GM18519 (cell line): ENCODE results near the gene FABP6.

Experiments used
- ATAC-seq: cut with Tn5 transposase; IDR thresholded peaks from one replicate; pipeline ENCODE4 v1.9.1; 2021; ENCODE audit warnings: mild to moderate bottlenecking, moderate library complexity; ENCODE audit not compliant: unreplicated experiment, low FRiP score

FABP6 gene

DNA sequence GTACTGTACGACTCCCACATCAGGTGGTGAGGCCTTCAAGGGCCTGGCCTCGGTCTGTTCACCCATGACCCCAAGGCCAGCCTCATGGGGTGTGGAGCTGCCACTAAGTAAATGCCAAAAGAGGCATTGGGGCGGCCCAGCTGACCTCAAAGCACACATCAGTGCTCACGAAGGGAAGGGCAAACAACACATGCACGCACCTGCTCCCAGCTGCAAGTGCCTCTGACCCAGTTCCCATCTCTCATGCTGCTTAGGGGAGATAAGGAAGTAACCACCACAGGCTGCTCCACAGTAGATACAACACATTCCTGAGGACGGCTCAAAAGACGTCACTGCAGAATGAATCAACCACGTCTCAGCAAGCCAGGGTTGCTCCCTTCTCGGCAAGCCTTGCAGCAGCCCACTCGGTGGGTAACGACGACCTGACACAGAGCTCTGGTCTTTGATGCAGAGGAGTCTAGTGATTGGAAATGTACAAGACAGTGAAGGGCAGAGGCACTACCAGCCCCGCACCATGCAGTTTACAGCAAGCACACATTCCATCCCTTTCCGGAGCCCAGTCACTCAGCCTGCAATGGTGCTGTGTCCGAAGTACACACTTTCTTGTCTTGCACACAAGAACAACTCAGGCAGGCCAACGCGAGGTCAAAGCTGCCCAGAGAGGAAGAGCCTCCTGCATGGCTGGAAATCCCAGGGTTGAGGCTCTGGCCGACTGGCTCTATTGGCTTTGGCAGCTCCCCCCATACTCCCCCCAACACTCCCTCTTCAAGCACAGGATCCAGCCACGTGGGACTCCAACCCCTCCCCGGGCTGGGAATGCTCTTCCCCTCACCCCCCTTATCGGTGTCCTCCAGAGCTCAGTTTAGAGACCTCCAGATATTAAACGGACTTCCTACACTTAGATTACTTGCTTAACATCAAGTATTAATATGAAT lies 31.8 kb downstream of the FABP6 start:
- ATAC-seq = no peak

DNA sequence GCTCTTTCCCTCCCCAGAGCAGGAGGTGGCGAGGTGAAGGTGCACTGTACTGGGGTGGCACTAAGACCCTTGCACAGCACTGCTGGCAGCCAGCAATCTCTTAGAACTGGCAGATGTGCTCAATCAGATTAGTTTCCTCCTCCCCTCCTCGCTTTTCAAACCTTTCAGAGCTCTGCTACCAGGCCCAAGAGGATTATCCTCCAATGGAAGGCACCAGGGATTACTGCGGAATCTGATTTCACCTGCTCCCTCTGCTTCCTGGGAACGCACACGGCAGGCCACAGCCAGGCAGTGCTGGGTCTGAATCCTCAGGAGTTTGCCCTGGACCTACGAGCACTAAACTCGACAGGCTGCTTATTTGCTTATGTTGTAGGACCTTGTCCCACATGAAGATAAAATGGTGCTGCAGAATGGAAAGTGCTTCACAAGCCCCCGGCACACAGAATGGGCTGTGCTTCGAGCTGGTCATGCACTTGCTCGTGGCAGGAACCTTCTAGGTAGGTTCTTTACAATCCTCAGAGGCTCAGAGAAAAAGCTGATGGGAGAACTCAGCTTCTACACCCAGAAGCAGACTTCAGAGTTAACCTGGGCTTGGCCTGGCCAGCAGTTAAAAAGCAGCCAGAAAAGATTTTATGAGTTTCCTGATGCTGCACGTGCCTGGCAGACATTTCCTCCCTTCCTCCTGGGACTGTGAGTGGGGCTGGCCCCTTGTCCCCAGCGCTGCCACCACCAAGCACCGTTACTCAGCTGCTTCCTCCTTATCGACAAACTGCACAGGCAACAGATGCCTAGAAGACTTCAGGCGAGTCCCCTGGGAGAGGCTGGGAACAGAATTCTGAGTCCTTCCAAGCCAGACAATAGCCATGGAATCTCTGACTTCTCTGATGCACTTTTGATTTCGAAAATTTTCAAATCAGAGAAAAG lies 33.1 kb downstream of the FABP6 start:
- no peak for ATAC-seq

DNA sequence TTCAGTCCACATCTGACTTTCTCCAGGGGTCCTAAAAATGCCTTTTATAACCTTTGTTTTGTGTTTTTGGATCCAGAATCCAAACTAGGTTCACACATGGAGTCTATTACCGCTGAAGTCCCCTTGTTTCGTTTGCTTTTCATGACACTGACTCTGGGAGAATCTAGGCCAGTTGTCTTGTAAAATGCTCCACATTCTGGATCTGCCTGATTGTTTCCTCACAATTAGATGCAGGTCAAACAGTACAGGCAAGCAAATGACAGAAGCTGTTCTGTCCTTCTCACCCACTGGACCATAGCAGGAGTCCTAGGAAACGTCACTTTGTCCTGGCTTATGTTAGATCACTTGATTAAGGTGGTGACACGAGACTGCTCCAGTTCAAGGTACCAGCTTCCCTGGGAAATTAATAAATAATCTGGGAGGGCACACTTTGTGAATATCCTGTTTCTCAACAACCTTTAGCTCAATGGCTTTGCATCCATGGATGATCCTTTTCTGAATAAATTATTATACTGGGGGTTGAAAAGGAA lies 34.1 kb downstream of the FABP6 start:
- ATAC-seq = no peak

DNA sequence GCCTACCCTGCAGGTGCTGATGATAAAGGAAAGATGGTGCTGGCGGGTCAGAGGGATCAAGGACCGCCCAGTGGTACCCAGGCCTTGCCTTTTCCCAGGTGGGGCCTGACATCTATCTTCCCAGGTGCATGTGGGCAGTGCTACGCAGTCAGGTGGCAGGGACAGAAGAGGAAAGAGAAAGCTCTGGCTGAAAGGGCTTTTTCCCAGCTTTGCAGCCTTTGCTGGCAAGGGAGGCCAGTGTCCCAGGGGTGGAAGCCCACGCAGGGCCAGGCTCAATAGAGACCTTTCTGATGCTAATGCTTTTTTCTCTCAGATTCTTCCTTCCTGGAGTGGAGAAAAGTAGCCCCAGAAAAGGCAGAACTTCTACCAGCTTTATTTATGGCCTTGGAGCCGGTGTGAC lies 36.7 kb downstream of the FABP6 start:
- no peak for ATAC-seq

DNA sequence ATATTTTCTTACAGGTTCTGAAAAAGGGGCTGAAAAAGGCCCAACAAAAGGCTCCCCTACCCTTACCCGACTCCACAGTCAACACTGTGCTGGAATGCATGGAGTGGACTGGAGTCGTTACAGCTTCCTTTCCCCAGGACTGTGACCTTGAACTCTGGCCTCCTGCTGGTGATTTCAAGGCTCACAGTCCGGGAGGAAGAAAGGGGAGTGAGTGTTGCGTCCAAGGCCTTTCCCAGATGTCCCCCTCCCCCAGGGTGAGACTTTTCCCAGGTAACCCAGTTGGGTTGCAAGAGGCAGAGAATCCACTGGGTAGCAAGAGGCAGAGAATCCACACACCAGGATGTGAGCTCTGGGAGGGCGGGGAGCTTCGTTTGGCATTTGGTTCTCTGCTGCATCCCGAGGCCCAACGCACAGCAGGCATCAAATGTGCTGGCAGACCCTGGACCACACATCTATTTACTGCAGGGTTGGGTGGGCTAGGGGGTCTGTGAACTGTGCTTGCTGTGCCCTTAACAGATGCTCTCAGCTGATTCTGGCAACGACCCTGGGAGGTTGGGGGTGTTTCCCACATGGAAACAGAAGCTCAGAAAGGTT lies 37.5 kb downstream of the FABP6 start:
- ATAC-seq = no peak

DNA sequence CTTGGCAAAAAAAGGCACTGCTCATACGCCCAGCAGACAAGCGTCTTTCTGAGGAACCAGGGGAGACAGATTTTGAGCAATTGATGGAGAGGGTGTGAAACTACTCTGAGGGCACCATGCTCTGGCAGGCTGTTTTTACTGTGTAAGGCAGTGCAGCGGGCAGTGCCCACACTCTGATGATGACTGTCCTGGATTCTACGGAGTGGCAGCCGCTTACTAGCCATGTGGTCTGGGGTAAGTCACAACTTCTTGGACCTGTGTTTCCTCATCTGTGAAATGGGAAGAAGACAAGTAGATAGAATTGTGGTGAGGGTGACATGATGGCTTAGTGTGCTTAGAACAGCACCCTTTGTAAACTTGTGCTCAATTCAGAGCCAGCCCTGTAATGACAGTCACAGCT lies 38.8 kb downstream of the FABP6 start:
- ATAC-seq = no peak

DNA sequence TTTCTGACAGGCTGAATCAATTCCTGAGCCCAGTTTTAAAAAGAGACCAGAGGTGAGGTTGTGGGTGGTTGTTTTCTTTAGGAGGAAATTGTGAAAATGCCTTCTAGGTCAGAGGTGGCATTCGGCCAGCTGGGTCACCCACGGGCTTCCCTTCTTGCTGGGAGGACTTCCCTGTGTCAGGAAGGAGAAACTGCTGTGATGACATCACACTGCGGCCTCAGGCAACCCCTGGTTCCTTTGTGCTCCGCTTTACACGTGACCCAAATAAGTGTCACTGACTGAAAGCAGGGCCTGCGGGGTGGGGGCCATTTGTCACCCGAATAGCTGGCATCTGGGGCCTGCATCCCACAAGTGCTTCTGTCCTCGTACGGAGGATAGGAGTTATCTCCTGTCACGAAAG lies 39.7 kb downstream of the FABP6 start:
- ATAC-seq = no peak

DNA sequence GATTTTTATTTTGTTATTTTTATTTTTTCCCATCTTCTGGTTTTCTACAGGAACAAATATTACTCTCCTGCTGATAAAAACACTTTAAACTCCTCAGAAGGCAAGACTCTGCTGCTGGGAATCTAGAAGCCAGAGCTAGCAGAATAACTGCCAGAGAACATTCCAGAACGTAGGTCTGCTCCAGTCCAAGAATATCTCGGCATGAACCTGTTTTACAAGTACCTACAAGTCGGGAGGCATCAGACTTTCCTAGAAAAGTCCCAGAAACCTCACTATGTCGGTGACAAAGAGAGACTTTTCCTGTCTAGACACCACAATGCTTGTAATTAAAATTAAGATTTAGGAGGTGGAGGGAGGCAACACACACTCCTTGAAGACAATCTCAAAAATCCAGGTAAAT lies 41.4 kb downstream of the FABP6 start:
- ATAC-seq = no peak

DNA sequence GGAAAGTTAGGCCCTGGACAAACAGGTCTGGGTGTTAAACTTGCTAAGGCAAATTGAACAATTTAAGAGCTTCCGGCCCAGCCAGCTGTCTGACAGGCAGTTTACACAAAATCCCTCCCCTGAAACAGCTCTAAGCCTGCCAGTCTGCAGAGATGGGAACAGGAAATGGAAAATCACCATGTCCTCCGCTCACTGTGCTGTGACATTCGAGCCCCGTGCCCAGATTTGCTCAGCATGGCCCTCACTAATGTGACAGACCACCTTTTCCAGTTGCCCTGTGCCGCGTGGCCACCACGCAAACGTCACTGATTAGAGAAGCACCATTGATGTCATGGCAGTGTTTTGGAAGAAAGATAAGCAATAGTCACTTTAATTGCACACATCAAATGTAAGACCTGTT lies 42.1 kb downstream of the FABP6 start:
- peak; percentile 55 for ATAC-seq

DNA sequence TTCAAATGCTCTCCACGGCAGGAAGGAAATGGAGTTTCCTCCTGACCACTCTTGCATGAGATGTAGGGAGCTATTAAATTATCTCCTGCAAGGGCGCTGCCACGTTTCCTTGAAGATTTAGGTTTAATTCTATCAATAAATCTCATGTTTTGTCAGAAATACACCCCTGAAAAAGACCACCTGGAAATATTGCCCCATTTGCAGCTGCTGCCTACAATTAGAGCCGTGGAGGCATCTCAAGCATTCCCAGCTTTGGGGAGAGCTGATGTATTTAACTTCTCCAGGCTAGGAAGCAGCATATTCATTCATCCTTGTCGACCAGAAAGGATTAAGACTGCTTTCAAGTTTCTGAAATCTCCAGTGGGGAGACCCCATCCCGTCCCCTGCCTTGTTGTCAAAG lies 42.5 kb downstream of the FABP6 start:
- no peak for ATAC-seq

DNA sequence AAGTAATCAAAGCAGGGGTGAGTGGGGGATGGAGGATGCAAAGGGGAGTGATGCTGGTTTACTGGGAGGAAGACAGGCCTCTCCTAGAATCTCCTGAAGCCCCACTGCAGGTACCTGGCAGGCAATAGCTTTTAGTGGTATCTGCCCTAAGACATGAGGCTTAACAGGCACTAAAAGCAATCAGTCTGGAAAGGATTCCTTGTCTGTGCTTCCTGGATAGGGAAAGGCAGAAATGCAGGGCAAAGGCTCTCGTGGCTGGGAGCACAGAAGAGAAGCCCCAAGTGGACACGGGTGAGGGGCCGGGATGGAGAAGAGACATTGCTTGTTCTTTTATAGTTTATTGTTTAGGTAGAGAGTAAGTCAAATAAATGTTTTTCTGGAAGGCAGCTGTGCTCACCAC lies 43.0 kb downstream of the FABP6 start:
- ATAC-seq = no peak

DNA sequence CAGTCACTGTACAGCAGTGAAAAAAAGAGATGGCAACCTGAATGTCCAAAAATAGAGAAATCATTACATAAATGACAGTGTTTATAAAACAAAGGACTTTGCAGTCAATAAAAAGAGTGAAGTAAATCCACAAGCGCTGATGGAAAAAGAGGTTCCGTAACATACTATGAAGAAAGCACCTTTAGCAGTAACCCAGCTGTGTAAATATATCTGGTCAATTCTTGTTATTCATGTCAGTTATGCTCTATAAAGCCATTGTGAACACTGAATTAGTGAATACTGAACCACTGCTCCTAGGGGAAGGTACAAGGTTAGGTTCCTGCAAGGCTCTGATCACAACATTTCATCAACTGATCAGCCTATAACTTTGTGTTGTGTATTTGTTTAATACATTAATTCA lies 43.6 kb downstream of the FABP6 start:
- ATAC-seq = no peak

DNA sequence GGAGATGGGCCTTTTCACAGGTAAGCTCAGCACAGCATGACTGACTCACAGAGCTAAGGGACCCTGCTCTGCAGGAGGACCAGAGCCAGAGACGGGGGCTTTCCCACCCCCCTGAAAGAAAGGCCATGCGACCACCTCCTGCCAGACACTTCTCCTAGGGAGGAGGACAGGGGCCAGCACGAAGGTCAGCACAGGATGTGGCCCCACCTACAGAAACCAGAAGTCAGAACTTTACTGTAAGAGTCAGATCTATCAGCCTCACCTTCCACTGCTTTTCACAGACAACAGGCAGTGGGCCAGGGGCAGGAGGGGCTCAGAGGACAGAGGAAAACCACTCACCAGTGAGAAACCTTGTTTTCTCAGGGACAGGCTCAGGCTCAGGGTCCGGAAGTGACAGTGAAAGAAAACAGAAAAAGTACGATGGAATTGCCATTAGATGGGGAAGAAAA lies 45.2 kb downstream of the FABP6 start:
- no peak for ATAC-seq

DNA sequence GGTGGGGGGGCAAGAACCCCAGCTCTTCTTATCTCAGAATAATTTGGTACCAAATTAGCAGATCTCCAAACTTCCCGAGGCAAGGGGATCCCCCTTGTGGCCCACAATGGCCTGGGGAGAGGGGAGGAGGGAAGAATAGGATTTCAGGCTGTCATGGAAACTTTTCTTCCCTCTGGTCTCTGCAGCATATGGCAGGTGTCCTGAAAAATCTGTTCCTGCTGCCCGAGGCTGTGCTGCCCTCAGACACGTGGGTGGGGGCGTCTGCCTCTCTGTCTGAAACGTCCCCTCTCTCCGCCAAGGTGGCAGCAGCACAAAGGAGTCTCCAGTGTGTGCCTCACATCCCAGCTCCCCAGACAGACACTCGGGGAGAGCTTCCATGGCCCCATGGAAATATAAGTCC lies 49.0 kb downstream of the FABP6 start:
- ATAC-seq = no peak

DNA sequence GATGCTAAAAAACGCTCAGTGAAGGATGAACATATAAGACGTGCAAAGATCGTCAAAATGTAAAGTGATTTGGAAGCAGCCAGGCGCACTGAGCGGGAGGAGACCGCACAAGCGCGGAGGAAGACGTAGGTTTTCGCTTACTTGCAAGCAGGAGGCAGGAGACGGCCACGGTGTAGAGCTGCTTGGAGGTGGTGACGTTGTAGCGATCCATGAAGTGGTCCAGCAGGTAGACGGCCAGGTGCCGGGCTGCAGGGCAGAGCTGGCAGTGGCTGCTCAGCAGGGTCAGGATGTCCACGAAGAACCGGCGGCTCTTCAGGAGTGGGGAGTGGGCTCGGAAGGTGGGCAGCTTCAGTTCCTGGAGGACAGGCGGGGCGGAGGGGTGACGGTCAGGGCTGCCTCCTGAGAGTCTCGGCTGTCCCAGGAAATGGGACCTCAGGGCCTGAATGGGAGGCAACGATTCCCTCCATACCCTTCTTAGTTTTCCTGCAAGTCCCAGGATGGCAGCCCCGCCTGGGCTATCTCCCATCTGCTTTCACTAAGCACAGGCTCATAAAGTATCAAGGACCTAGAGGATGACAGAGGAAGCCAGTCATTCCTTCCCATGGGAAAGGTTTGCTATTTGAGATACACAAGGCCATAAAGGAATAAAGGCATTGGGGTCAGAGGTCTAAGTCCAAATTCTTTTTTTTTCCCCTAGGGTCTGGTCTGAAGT lies 51.2 kb downstream of the FABP6 start:
- no peak for ATAC-seq

DNA sequence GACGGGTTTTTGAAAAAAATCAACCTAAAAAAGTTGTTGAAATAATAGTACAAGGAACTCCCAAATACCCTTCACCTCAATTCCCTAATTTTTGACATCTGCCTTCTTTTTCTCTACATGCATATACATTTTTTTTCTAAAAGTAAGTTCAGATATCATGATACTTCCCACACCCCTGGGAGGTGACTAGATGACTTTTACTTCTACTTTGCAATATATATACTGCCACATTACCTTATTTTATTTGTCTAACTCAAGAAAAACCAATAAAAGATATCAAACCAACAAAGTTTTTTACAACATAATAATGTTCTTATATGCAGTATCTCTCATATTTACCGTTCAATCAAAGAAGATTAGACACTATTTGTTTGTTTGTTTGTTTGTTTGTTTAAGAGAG lies 52.0 kb downstream of the FABP6 start:
- no peak for ATAC-seq

DNA sequence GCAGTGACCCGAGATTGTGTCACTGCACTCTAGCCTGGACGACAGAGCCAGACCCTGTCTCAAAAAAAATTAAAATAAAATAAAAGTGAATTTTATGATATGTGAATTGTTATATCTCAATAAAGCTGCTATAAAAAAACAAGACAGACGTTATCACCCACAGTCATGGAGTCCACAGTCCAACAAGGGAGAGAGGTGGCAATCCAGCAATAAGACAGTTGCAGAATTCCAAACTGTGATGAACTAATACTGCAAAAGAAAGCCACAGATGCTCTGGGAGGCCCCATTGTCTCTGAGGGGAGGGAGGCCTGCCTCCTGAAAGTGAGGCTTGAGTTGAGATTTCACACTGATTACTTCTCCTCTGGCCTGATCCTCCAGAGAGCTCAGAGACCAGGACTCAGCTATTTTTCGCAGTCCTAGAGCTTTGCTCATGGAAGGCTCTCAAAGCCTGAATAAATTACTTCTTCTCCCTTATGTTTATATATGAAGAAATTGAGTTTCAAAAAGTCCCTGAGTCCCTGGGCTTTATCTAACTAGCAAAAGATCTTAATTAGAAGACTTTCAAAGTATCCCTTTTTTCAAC lies 55.1 kb downstream of the FABP6 start:
- ATAC-seq = no peak

DNA sequence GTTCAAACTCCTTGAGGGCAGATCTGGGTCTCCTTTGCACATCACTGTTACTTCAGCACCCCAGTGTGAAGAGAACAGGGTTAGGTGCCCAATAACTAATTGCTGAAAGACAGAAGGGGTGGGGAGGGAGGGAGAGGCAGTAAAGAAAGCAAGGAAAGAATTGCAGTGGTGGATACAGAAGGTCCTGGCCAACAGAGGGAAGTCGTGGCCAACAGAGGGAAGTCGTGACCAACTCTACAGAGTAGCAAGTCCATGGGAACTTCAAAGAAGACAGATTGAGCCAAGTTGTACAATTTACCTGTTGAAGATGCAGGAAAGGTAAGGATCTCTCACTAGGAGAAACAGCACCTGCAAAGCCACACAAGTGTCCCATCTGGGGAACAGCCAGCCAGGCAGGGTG lies 56.0 kb downstream of the FABP6 start:
- no peak for ATAC-seq

DNA sequence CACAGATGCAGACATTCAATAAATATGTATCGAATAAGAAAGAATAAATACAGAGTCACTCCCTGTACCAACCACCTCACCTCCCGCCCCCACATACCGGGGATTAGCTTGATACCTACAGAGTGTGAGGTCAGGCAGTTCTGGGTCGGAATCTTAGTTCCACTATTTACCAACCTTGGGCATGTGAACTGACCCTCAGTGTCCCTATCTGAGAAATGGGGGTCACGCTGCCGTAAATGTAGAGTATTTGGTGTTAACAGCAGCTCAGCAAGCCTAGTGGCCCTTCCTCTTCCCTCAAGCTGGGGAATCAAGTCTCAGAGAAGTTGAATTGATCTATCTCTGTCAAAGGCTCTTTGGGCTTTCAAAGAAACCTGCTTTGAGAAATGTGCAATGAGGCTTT lies 57.6 kb downstream of the FABP6 start:
- ATAC-seq = no peak
